CD4-positive, CD25-positive, alpha-beta regulatory T cell (primary cell): Measurements from ENCODE around the gene NAT10. TPM values are rescaled to one million over a fixed set of nuclear protein-coding genes. Genes with fewer than 3 reads are reported as not detected.

Experiments
- ATAC-seq, 2 donors: fragments of 150-1000 bp; cut with Tn5 transposase; one replicate each; pipeline ENCODE4 v1.10.0; 2021; ENCODE audit warnings: low read depth in 2 of 2, moderate number of reproducible peaks in 2 of 2, moderate library complexity in 1 of 2
- DNase-seq, 3 donors: peaks; one replicate each; pipeline versions ENCODE4 v3.0.0 to v3.0.0-alpha.2; 2012 to 2022; ENCODE audit warnings: mixed read lengths in 1 of 3
- H3K27ac ChIP-seq: one replicate; pipeline ENCODE4 v1.7.0; 2013; ENCODE audit warnings: mild to moderate bottlenecking, low read length; ENCODE audit not compliant: insufficient read depth, poor library complexity, severe bottlenecking
- H3K27me3 ChIP-seq: one replicate; pipeline ENCODE4 v1.7.0; 2013; ENCODE audit warnings: low read length; ENCODE audit not compliant: control insufficient read depth, insufficient read depth
- H3K36me3 ChIP-seq: one replicate; pipeline ENCODE4 v1.7.0; 2013; ENCODE audit warnings: mild to moderate bottlenecking, low read length, moderate library complexity; ENCODE audit not compliant: control insufficient read depth, insufficient read depth
- H3K4me1 ChIP-seq: 2 replicates; pipeline ENCODE4 v1.7.0; 2013; ENCODE audit warnings: mild to moderate bottlenecking, low read length; ENCODE audit not compliant: insufficient read depth, control insufficient read depth, poor library complexity, severe bottlenecking
- H3K4me3 ChIP-seq: one replicate; pipeline ENCODE4 v1.7.0; 2013; ENCODE audit warnings: low read depth, mild to moderate bottlenecking, low read length, moderate library complexity
- H3K9me3 ChIP-seq, 2 experiments: 1 replicate in 1 of 2; 2 replicates in 1 of 2; pipeline ENCODE4 v1.7.0; 2013; ENCODE audit warnings: low read length in 2 of 2, mild to moderate bottlenecking in 1 of 2, moderate library complexity in 1 of 2; ENCODE audit not compliant: control insufficient read depth in 2 of 2
- H3K27ac Mint-ChIP-seq, 3 donors: one replicate each; pipeline ENCODE4 v1.8.0; 2020 to 2022; ENCODE audit warnings: mild to moderate bottlenecking in 3 of 3, mixed read lengths in 3 of 3, moderate library complexity in 2 of 3
- H3K27me3 Mint-ChIP-seq: one replicate; pipeline ENCODE4 v1.8.0; 2022; ENCODE audit warnings: mild to moderate bottlenecking, mixed read lengths
- H3K36me3 Mint-ChIP-seq: one replicate; pipeline ENCODE4 v1.8.0; 2020; ENCODE audit warnings: mixed read lengths
- H3K4me1 Mint-ChIP-seq, 4 donors: one replicate each; pipeline ENCODE4 v1.8.0; 2020 to 2022; ENCODE audit warnings: mixed read lengths in 4 of 4, mild to moderate bottlenecking in 1 of 4
- H3K4me3 Mint-ChIP-seq, 4 donors: one replicate each; pipeline ENCODE4 v1.8.0; 2020 to 2022; ENCODE audit warnings: mild to moderate bottlenecking in 4 of 4, mixed read lengths in 4 of 4, moderate library complexity in 3 of 4
- H3K9me3 Mint-ChIP-seq, 7 donors: one replicate each; pipeline ENCODE4 v1.8.0; 2020 to 2022; ENCODE audit warnings: mixed read lengths in 7 of 7, mild to moderate bottlenecking in 3 of 7, moderate library complexity in 2 of 7
- polyA plus RNA-seq, 4 donors: library from polyadenylated mRNA; unstranded; fragments of 300-500 nt; fragmentation: Illumina TruSeq; gene quantifications; one replicate each; pipeline ENCODE4 v1.2.3, GENCODE V29; 2021
- total RNA-seq: library from RNA; stranded (reverse); gene quantifications from one replicate; pipeline ENCODE4 v1.2.3, GENCODE V29; 2022

Gene NAT10
- total and polyA plus RNA-seq, 5 donors from 2014 or later = 24.8 to 48.8 (median 32.3) TPM

GRCh38 chr11:34145073-34145472, 39.6 kb downstream of the NAT10 start:
- H3K4me3 ChIP-seq = no peak overlapping the region
- Mint-ChIP-seq H3K9me3 (no peaks in the 10 kb centered on the region), H3K27me3 (no peaks in the 10 kb centered on the region), H3K36me3 (peaks cover 51% of the 10 kb centered on the region), H3K4me3 (no peak overlapping the region), H3K4me1 (peaks cover 0 to 2% (median 0%) of the 10 kb centered on the region in 4 donors), H3K27ac (no peak overlapping the region)
- H3K36me3 ChIP-seq = peaks cover 88% of the 10 kb centered on the region
- DNase-seq (no peak), ATAC-seq (no peak)
- H3K27ac ChIP-seq = no peak overlapping the region
- no peaks in the 10 kb centered on the region for H3K4me1 ChIP-seq
- H3K9me3 ChIP-seq = no peaks in the 10 kb centered on the region
- H3K27me3 ChIP-seq = no peaks in the 10 kb centered on the region

- ATAC-seq (no peak), DNase-seq (no peak)
- H3K9me3 Mint-ChIP-seq = no peaks in the 10 kb centered on the region
- H3K36me3 ChIP-seq = peaks cover 80% of the 10 kb centered on the region
- H3K4me1 Mint-ChIP-seq = peaks cover 0 to 2% (median 0%) of the 10 kb centered on the region in 4 donors
- H3K27me3 Mint-ChIP-seq = no peaks in the 10 kb centered on the region
- no peak overlapping the region for H3K4me3 ChIP-seq
- no peak overlapping the region for H3K27ac Mint-ChIP-seq
- no peaks in the 10 kb centered on the region for H3K9me3 ChIP-seq
- no peaks in the 10 kb centered on the region for H3K27me3 ChIP-seq
- H3K36me3 Mint-ChIP-seq = peaks cover 47% of the 10 kb centered on the region
- H3K4me1 ChIP-seq = no peaks in the 10 kb centered on the region
- H3K27ac ChIP-seq = no peak overlapping the region
- no peak overlapping the region for H3K4me3 Mint-ChIP-seq
Measured at GRCh38 chr11:34145847-34146381, 40.5 kb downstream of the NAT10 start.

- no peak for DNase-seq
- H3K9me3 Mint-ChIP-seq = no peaks in the 10 kb centered on the region
- H3K27ac Mint-ChIP-seq = no peak overlapping the region
- Histone ChIP-seq H3K9me3 (no peaks in the 10 kb centered on the region), H3K4me1 (no peaks in the 10 kb centered on the region), H3K4me3 (no peak overlapping the region), H3K27me3 (no peaks in the 10 kb centered on the region), H3K36me3 (peaks cover 75% of the 10 kb centered on the region), H3K27ac (no peak overlapping the region)
- H3K4me3 Mint-ChIP-seq = no peak overlapping the region
- no peak for ATAC-seq
- peaks cover 44% of the 10 kb centered on the region for H3K36me3 Mint-ChIP-seq
- peaks cover 0 to 2% (median 0%) of the 10 kb centered on the region in 4 donors for H3K4me1 Mint-ChIP-seq
- H3K27me3 Mint-ChIP-seq = no peaks in the 10 kb centered on the region
Measured at GRCh38 chr11:34146411-34146810, 41.0 kb downstream of the NAT10 start.

GRCh38 chr11:34146866-34147265, 41.4 kb downstream of the NAT10 start:
- H3K4me3 Mint-ChIP-seq = no peak overlapping the region

GRCh38 chr11:34147581-34147980, 42.2 kb downstream of the NAT10 start:
- Histone ChIP-seq H3K4me3 (no peak overlapping the region), H3K27ac (no peak overlapping the region)

More at GRCh38 chr11:34146866-34147265, 41.4 kb downstream of the NAT10 start:
- H3K27ac Mint-ChIP-seq = no peak overlapping the region
- peaks cover 0 to 1% (median under 1%) of the 10 kb centered on the region in 4 donors for H3K4me1 Mint-ChIP-seq
- Histone ChIP-seq H3K27ac (no peak overlapping the region), H3K27me3 (no peaks in the 10 kb centered on the region), H3K4me3 (no peak overlapping the region), H3K4me1 (no peaks in the 10 kb centered on the region), H3K9me3 (no peaks in the 10 kb centered on the region), H3K36me3 (peaks cover 70% of the 10 kb centered on the region)
- H3K27me3 Mint-ChIP-seq = no peaks in the 10 kb centered on the region
- no peak for DNase-seq
- no peak for ATAC-seq
- no peaks in the 10 kb centered on the region for H3K9me3 Mint-ChIP-seq
- peaks cover 39% of the 10 kb centered on the region for H3K36me3 Mint-ChIP-seq

GRCh38 chr11:34148504-34149165, 43.2 kb downstream of the NAT10 start:
- DNase-seq (no peak), ATAC-seq (no peak)
- Histone ChIP-seq H3K4me3 (no peak overlapping the region), H3K27me3 (no peaks in the 10 kb centered on the region), H3K9me3 (no peaks in the 10 kb centered on the region), H3K4me1 (no peaks in the 10 kb centered on the region), H3K27ac (no peak overlapping the region), H3K36me3 (peaks cover 53% of the 10 kb centered on the region)
- H3K9me3 Mint-ChIP-seq = no peaks in the 10 kb centered on the region
- no peaks in the 10 kb centered on the region for H3K27me3 Mint-ChIP-seq
- no peak overlapping the region for H3K4me3 Mint-ChIP-seq
- H3K27ac Mint-ChIP-seq = no peak overlapping the region
- H3K4me1 Mint-ChIP-seq = peaks cover 0 to 7% (median 1%) of the 10 kb centered on the region in 4 donors
- peaks cover 25% of the 10 kb centered on the region for H3K36me3 Mint-ChIP-seq

More at GRCh38 chr11:34147581-34147980, 42.2 kb downstream of the NAT10 start:
- H3K9me3 ChIP-seq = no peaks in the 10 kb centered on the region
- no peaks in the 10 kb centered on the region for H3K27me3 Mint-ChIP-seq
- H3K27me3 ChIP-seq = no peaks in the 10 kb centered on the region
- H3K4me1 Mint-ChIP-seq = peaks cover 0 to 2% (median 0%) of the 10 kb centered on the region in 4 donors
- ATAC-seq = no peak
- peaks cover 35% of the 10 kb centered on the region for H3K36me3 Mint-ChIP-seq
- no peaks in the 10 kb centered on the region for H3K4me1 ChIP-seq
- no peak for DNase-seq
- H3K36me3 ChIP-seq = peaks cover 63% of the 10 kb centered on the region
- H3K27ac Mint-ChIP-seq = no peak overlapping the region
- no peaks in the 10 kb centered on the region for H3K9me3 Mint-ChIP-seq
- H3K4me3 Mint-ChIP-seq = no peak overlapping the region

- no peak overlapping the region for H3K4me3 ChIP-seq
- no peak overlapping the region for H3K4me3 Mint-ChIP-seq
- peaks cover 23% of the 10 kb centered on the region for H3K36me3 Mint-ChIP-seq
- H3K27me3 ChIP-seq = no peaks in the 10 kb centered on the region
- ATAC-seq (no peak), DNase-seq (no peak)
- no peaks in the 10 kb centered on the region for H3K9me3 Mint-ChIP-seq
- no peaks in the 10 kb centered on the region for H3K27me3 Mint-ChIP-seq
- H3K27ac Mint-ChIP-seq = no peak overlapping the region
- H3K27ac ChIP-seq = no peak overlapping the region
- no peaks in the 10 kb centered on the region for H3K9me3 ChIP-seq
- peaks cover 0 to 7% (median 2%) of the 10 kb centered on the region in 4 donors for H3K4me1 Mint-ChIP-seq
- H3K4me1 ChIP-seq = no peaks in the 10 kb centered on the region
- H3K36me3 ChIP-seq = peaks cover 47% of the 10 kb centered on the region
Measured at GRCh38 chr11:34149274-34149673, 43.8 kb downstream of the NAT10 start.

- H3K9me3 ChIP-seq = no peaks in the 10 kb centered on the region
- no peaks in the 10 kb centered on the region for H3K4me1 ChIP-seq
- no peak overlapping the region for H3K4me3 ChIP-seq
- DNase-seq (no peak), ATAC-seq (peak in 1 of 2 donors; percentile 19)
- no peak overlapping the region for H3K27ac ChIP-seq
- no peaks in the 10 kb centered on the region for H3K27me3 ChIP-seq
- peaks cover 0 to 7% (median 2%) of the 10 kb centered on the region in 4 donors for H3K4me1 Mint-ChIP-seq
- peaks cover 23% of the 10 kb centered on the region for H3K36me3 Mint-ChIP-seq
- no peak overlapping the region for H3K27ac Mint-ChIP-seq
- no peaks in the 10 kb centered on the region for H3K27me3 Mint-ChIP-seq
- no peaks in the 10 kb centered on the region for H3K9me3 Mint-ChIP-seq
- peaks cover 41% of the 10 kb centered on the region for H3K36me3 ChIP-seq
- no peak overlapping the region for H3K4me3 Mint-ChIP-seq
Measured at GRCh38 chr11:34149786-34150185, 44.4 kb downstream of the NAT10 start.
